Measurements from ENCODE around the gene TPSD1.

DNA sequence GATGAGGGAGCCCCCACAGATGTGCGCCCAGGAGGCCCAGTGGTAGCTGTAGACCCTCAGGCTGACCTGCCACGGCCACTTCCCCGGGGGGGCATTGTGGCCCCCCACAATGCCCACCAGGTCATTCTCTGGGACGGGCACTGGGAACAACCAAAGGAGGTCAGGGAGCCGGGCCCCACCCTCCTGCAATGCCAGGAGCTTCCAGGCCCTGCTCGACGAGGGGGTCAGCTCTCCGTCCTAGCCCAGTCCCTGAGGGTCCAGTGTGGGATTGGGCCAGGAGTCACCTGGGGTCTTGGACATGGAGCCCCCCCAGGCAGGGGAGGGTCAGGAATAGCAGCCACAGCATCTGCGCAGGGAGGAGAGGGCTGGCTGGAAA lies 7.0 kb downstream of the TPSD1 start:
- TF ChIP-seq TAF1 (IDR thresholded peaks at IDR 0.05; ENCODE audit: borderline replicate concordance, low read depth, low read length) (no peak), RAD21 (IDR thresholded peaks at IDR 0.05; ENCODE audit: insufficient read depth, low read depth, low read length) (no peak), TBL1XR1 (IDR thresholded peaks at IDR 0.05; ENCODE audit: low read depth, low read length) (no peak), HDAC2 (IDR thresholded peaks at IDR 0.05) (no peak)
- TF ChIP-seq, protein P1, sequence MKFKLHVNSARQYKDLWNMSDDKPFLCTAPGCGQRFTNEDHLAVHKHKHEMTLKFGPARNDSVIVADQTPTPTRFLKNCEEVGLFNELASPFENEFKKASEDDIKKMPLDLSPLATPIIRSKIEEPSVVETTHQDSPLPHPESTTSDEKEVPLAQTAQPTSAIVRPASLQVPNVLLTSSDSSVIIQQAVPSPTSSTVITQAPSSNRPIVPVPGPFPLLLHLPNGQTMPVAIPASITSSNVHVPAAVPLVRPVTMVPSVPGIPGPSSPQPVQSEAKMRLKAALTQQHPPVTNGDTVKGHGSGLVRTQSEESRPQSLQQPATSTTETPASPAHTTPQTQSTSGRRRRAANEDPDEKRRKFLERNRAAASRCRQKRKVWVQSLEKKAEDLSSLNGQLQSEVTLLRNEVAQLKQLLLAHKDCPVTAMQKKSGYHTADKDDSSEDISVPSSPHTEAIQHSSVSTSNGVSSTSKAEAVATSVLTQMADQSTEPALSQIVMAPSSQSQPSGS (IDR thresholded peaks at IDR 0.05; ENCODE audit: low read length) = no peak
